T47D (cell line): ENCODE data around the gene INSYN2A.

ENCODE experiments used
- DNase-seq, 2 experiments: peaks; one replicate each; pipeline versions ENCODE4 v3.0.0 to v3.0.0-alpha.2; 2011 to 2012; ENCODE audit warnings: low read depth in 1 of 2, low spot score in 1 of 2
- JUND ChIP-seq: IDR thresholded peaks from 2 replicates; pipeline ENCODE4 v1.6.1; 2012; ENCODE audit warnings: low read depth
- in situ Hi-C: cut with HindIII; loops from 2 replicates; pipeline ENCODE4 v1.10.0; 2016; ENCODE audit warnings: low sequenced_read_pairs, low pct_unique_long_range_greater_than_20kb

Gene INSYN2A

GRCh38 chr10:127190427-127190826 is 6.0 kb downstream of the INSYN2A start:
- in situ Hi-C loops, result no loop called here
- TF ChIP-seq JUND, result no peak
- no peak for DNase-seq

- no peak for DNase-seq
- in situ Hi-C loops, result no loop called here
- TF ChIP-seq JUND, result no peak
These were observed 7.2 kb downstream of the INSYN2A start for GRCh38 chr10:127189226-127189625.

GRCh38 chr10:127186813-127187212 is 9.6 kb downstream of the INSYN2A start:
- no peak for TF ChIP-seq JUND
- in situ Hi-C loops, result no loop called here
- DNase-seq, result no peak

- no peak for DNase-seq
- TF ChIP-seq JUND, result no peak
- in situ Hi-C loops, result no loop called here
These were observed 11.8 kb downstream of the INSYN2A start for GRCh38 chr10:127184582-127184981.

- in situ Hi-C loops, result no loop called here
- no peak for DNase-seq
These were observed 14.2 kb downstream of the INSYN2A start for GRCh38 chr10:127182161-127182560.

GRCh38 chr10:127179612-127180250 is 16.7 kb downstream of the INSYN2A start:
- no peak for DNase-seq
- in situ Hi-C loops, result no loop called here
- TF ChIP-seq JUND, result no peak

More at GRCh38 chr10:127182161-127182560, 14.2 kb downstream of the INSYN2A start:
- no peak for TF ChIP-seq JUND

- TF ChIP-seq JUND, result no peak
- no peak for DNase-seq
- in situ Hi-C loops, result no loop called here
These were observed 19.7 kb downstream of the INSYN2A start for GRCh38 chr10:127176649-127177048.

GRCh38 chr10:127175357-127176110 is 20.9 kb downstream of the INSYN2A start:
- no peak for DNase-seq
- in situ Hi-C loops, result no loop called here
- no peak for TF ChIP-seq JUND

GRCh38 chr10:127174866-127175265 is 21.5 kb downstream of the INSYN2A start:
- in situ Hi-C loops, result no loop called here

GRCh38 chr10:127168261-127168660 is 28.1 kb downstream of the INSYN2A start:
- no peak for DNase-seq
- in situ Hi-C loops, result no loop called here
- TF ChIP-seq JUND, result no peak

More at GRCh38 chr10:127174866-127175265, 21.5 kb downstream of the INSYN2A start:
- no peak for TF ChIP-seq JUND
- no peak for DNase-seq

- no peak for TF ChIP-seq JUND
- in situ Hi-C loops, result no loop called here
- no peak for DNase-seq
These were observed 33.5 kb downstream of the INSYN2A start for GRCh38 chr10:127162841-127163240.

GRCh38 chr10:127161482-127161881 is 34.9 kb downstream of the INSYN2A start:
- in situ Hi-C loops, result no loop called here
- no peak for DNase-seq
- TF ChIP-seq JUND, result no peak

GRCh38 chr10:127159648-127160245 is 36.6 kb downstream of the INSYN2A start:
- in situ Hi-C loops, result no loop called here
- TF ChIP-seq JUND, result no peak
- no peak for DNase-seq
